ENCODE results near the gene PGF. TPM values are rescaled to one million over a fixed set of nuclear protein-coding genes. Genes with fewer than 3 reads are reported as not detected.

The PGF gene
- total RNA-seq, 1 experiment from 2014 or later, result 115 TPM

GRCh38 chr14:74904635-74905503 lies 50.5 kb downstream of the PGF start:
- no peak overlapping the region for H3K27ac ChIP-seq
- no peaks in the 10 kb centered on the region for H3K9me3 ChIP-seq (replicated peaks)
- no peaks in the 10 kb centered on the region for H3K27me3 ChIP-seq
- H3K4me1 ChIP-seq, result peaks cover 7% of the 10 kb centered on the region; the same call in 1 of the 2 replicates
- no peak overlapping the region for H3K4me3 ChIP-seq
- DNase-seq, result no peak
- peaks cover 25% of the 10 kb centered on the region for H3K36me3 ChIP-seq

GRCh38 chr14:74902941-74903705 lies 52.3 kb downstream of the PGF start:
- Histone ChIP-seq H3K9me3 (replicated peaks) (no peaks in the 10 kb centered on the region), H3K36me3 (peaks cover 43% of the 10 kb centered on the region)

DNA sequence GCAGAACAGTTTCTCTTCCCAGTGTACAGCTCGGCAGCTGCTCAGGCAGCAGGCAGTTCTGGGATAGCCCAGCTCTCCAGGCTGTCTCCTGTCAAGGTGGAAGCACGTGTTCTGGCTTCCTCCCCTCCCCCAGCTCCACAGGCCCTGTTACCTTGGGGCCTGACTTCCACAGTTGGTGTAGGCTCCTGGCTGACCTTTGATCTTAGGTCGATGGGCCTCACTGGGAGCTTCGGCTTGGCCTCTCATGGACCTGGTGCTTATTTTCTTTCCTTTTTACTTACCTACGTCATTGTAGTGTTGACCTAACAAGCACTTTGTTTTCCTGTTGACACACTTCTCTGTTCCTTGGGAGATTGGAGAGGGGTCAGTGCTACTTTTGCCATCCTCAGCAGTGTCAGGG lies 56.7 kb downstream of the PGF start:
- no peak overlapping the region for H3K27ac ChIP-seq
- no peak overlapping the region for H3K4me3 ChIP-seq
- no peak for DNase-seq
- peaks cover 74% of the 10 kb centered on the region for H3K36me3 ChIP-seq
- H3K9me3 ChIP-seq (replicated peaks), result no peaks in the 10 kb centered on the region
- no peaks in the 10 kb centered on the region for H3K4me1 ChIP-seq
- H3K27me3 ChIP-seq, result no peaks in the 10 kb centered on the region

More at GRCh38 chr14:74902941-74903705, 52.3 kb downstream of the PGF start:
- Histone ChIP-seq H3K4me1 (peaks cover 7% of the 10 kb centered on the region; the same call in 1 of the 2 replicates), H3K4me3 (no peak overlapping the region), H3K27ac (no peak overlapping the region), H3K27me3 (no peaks in the 10 kb centered on the region)
- DNase-seq, result no peak

GRCh38 chr14:74898083-74898482 lies 57.3 kb downstream of the PGF start:
- Histone ChIP-seq H3K27ac (no peak overlapping the region), H3K9me3 (replicated peaks) (no peaks in the 10 kb centered on the region), H3K27me3 (no peaks in the 10 kb centered on the region), H3K4me1 (no peaks in the 10 kb centered on the region), H3K4me3 (no peak overlapping the region), H3K36me3 (peaks cover 80% of the 10 kb centered on the region)
- no peak for DNase-seq

DNA sequence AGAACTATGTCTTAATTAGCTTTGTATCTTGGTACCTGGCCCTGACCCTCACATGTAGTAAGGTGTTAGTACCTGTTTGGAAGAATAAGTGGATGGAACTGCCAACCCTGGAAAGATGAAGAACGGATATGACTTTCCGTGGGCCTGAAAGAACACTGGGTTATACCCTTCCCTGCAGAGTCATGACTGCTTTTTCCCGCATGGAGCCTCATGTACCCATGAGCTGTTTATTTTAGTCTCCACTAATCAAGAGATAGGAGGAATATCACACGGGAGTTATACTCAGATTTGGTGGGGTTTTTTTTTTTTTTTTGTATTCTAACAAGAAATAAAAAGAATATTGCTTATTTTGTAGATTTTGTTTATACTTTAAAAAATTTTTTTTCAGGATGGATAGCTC lies 57.8 kb downstream of the PGF start:
- Histone ChIP-seq H3K27me3 (no peaks in the 10 kb centered on the region), H3K9me3 (replicated peaks) (no peaks in the 10 kb centered on the region), H3K4me1 (no peaks in the 10 kb centered on the region), H3K4me3 (no peak overlapping the region), H3K27ac (no peak overlapping the region), H3K36me3 (peaks cover 84% of the 10 kb centered on the region)
- DNase-seq, result no peak

GRCh38 chr14:74896400-74896799 lies 59.0 kb downstream of the PGF start:
- H3K36me3 ChIP-seq, result peaks cover 92% of the 10 kb centered on the region
- H3K9me3 ChIP-seq (replicated peaks), result no peaks in the 10 kb centered on the region
- no peak overlapping the region for H3K27ac ChIP-seq
- H3K4me3 ChIP-seq, result no peak overlapping the region
- no peaks in the 10 kb centered on the region for H3K4me1 ChIP-seq
- no peak for DNase-seq
- no peaks in the 10 kb centered on the region for H3K27me3 ChIP-seq

DNA sequence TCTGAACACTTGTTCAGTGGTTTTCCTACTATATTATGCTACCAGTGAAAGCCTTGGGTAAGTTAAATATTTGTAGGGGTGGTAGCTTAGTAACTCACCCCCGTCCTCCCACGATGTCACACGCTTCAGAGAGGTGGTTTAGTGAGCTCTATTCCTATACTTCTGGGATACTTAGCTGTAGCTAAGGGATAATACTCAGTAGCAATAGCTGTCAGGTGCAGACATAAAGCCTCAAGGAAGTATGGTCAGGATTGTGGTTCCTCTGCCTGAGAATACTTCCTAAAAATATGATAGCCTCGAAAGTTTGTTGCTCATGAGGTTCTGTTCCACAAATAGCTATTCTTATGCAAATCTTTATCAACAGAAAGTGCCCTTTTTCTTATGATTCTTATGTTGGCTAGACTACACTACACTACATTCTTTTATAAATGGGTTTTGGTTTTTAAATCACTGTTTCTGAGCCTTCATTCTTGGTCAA lies 61.7 kb downstream of the PGF start:
- no peak overlapping the region for H3K27ac ChIP-seq
- peaks cover 87% of the 10 kb centered on the region for H3K36me3 ChIP-seq
- H3K4me3 ChIP-seq, result no peak overlapping the region

DNA sequence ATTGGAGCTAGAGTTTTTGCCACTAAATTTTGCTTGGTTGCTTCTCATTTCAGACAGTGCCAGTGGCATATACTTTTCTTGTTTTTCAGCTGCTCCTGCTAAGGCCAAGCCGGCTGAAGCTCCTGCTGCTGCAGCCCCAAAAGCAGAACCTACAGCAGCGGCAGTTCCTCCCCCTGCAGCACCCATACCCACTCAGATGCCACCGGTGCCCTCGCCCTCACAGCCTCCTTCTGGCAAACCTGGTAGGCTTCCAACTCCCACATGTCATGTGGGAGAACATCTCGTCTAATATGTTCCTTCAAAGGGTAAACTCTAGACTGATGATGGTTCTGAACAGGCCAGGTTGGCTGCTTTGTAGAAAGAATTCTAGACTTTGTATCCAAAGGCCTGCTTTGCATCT lies 62.7 kb downstream of the PGF start:
- no peaks in the 10 kb centered on the region for H3K9me3 ChIP-seq (replicated peaks)
- no peak overlapping the region for H3K27ac ChIP-seq
- no peaks in the 10 kb centered on the region for H3K4me1 ChIP-seq
- no peak for DNase-seq
- no peak overlapping the region for H3K4me3 ChIP-seq
- no peaks in the 10 kb centered on the region for H3K27me3 ChIP-seq
- peaks cover 79% of the 10 kb centered on the region for H3K36me3 ChIP-seq

More for the DNA sequence above, 61.7 kb downstream of the PGF start:
- Histone ChIP-seq H3K27me3 (no peaks in the 10 kb centered on the region), H3K4me1 (no peaks in the 10 kb centered on the region), H3K9me3 (replicated peaks) (no peaks in the 10 kb centered on the region)
- DNase-seq, result no peak

GRCh38 chr14:74891870-74892269 lies 63.5 kb downstream of the PGF start:
- H3K4me3 ChIP-seq, result no peak overlapping the region
- H3K36me3 ChIP-seq, result peaks cover 76% of the 10 kb centered on the region
- H3K4me1 ChIP-seq, result no peaks in the 10 kb centered on the region
- DNase-seq, result no peak
- H3K27ac ChIP-seq, result no peak overlapping the region
- no peaks in the 10 kb centered on the region for H3K9me3 ChIP-seq (replicated peaks)
- no peaks in the 10 kb centered on the region for H3K27me3 ChIP-seq

Other genes starting within 250 kb of the PGF start
- gene AREL1, start 242.5 kb downstream of the PGF start, total RNA-seq (2014; rRNA removed; shearing (Covaris generic)), result 34.3 TPM in 2 replicates
- gene FCF1, start 242.5 kb downstream of the PGF start, total RNA-seq (2014; rRNA removed; shearing (Covaris generic)), result 38.3 and 42.2 TPM in 2 replicates
- gene YLPM1, start 192.3 kb downstream of the PGF start, total RNA-seq (2014; rRNA removed; shearing (Covaris generic)), result 37.2 and 43.9 TPM in 2 replicates
- not detected in 2 replicates for gene PROX2, start 79.5 kb downstream of the PGF start, total RNA-seq (2014; rRNA removed; shearing (Covaris generic))
- 41.6 and 49.8 TPM in 2 replicates for gene DLST, start 73.7 kb downstream of the PGF start, total RNA-seq (2014; rRNA removed; shearing (Covaris generic))
- gene RPS6KL1, start 32.3 kb downstream of the PGF start, total RNA-seq (2014; rRNA removed; shearing (Covaris generic)), result 1.8 TPM in 2 replicates
- 56.8 and 64.7 TPM in 2 replicates for gene EIF2B2, start 47.3 kb upstream of the PGF start, total RNA-seq (2014; rRNA removed; shearing (Covaris generic))
- gene MLH3, start 95.9 kb upstream of the PGF start, total RNA-seq (2014; rRNA removed; shearing (Covaris generic)), result 6.9 and 9.3 TPM in 2 replicates
- gene ACYP1, start 108.4 kb upstream of the PGF start, total RNA-seq (2014; rRNA removed; shearing (Covaris generic)), result 31.9 and 43.1 TPM in 2 replicates
- not detected in 2 replicates for gene ZC2HC1C, start 114.0 kb upstream of the PGF start, total RNA-seq (2014; rRNA removed; shearing (Covaris generic))
- gene NEK9, start 171.5 kb upstream of the PGF start, total RNA-seq (2014; rRNA removed; shearing (Covaris generic)), result 40.0 and 44.8 TPM in 2 replicates
- gene TMED10, start 221.0 kb upstream of the PGF start, total RNA-seq (2014; rRNA removed; shearing (Covaris generic)), result 119 and 123 TPM in 2 replicates